Coronary artery (tissue), 2 donors: ENCODE data around the gene JARID2.
A peak's percentile ranks its signal among the peaks of the same experiment; 100 is the strongest.

Source experiments
- DNase-seq: peaks from one replicate; pipeline ENCODE4 v3.0.0-alpha.2; 2017; ENCODE audit warnings: low spot score
- H3K27ac ChIP-seq, 2 donors: fragments of 200-600 bp; sonication (generic); one replicate each; pipeline ENCODE4 v1.5.1; 2016 to 2019
- H3K4me3 ChIP-seq: fragments of 200-600 bp; sonication (generic); 2 replicates; pipeline ENCODE4 v1.5.1; 2016; ENCODE audit warnings: mild to moderate bottlenecking, moderate library complexity
- CTCF ChIP-seq: fragments of 200-600 bp; sonication (generic); IDR thresholded peaks from one replicate; pipeline ENCODE4 v1.5.1; 2019; ENCODE audit warnings: antibody characterized with exemption

The JARID2 gene

GRCh38 chr6:15503346-15503680 lies 257.4 kb downstream of the JARID2 start:
- no peak for DNase-seq
- no peak for TF ChIP-seq CTCF
- Histone ChIP-seq H3K27ac (no peak overlapping the region), H3K4me3 (no peak overlapping the region)

- DNase-seq: no peak
- Histone ChIP-seq H3K4me3 (peak overlapping the region; percentile 58), H3K27ac (peak overlapping the region in 1 of 2 donors; percentile 76)
- no peak for TF ChIP-seq CTCF
These were observed 258.2 kb downstream of the JARID2 start for GRCh38 chr6:15504040-15504495.

GRCh38 chr6:15504581-15505350 lies 258.9 kb downstream of the JARID2 start:
- no peak for DNase-seq

GRCh38 chr6:15505463-15505918 lies 259.6 kb downstream of the JARID2 start:
- TF ChIP-seq CTCF: no peak
- peak overlapping the region; percentile 58 for H3K4me3 ChIP-seq
- no peak for DNase-seq

More at GRCh38 chr6:15504581-15505350, 258.9 kb downstream of the JARID2 start:
- Histone ChIP-seq H3K27ac (peak overlapping the region in 1 of 2 donors; percentile 76), H3K4me3 (peak overlapping the region; percentile 58)
- no peak for TF ChIP-seq CTCF

GRCh38 chr6:15506066-15506465 lies 260.2 kb downstream of the JARID2 start:
- no peak for TF ChIP-seq CTCF
- DNase-seq: no peak
- Histone ChIP-seq H3K27ac (no peak overlapping the region), H3K4me3 (no peak overlapping the region)

More at GRCh38 chr6:15505463-15505918, 259.6 kb downstream of the JARID2 start:
- no peak overlapping the region for H3K27ac ChIP-seq

- H3K4me3 ChIP-seq: no peak overlapping the region
- no peak for TF ChIP-seq CTCF
- no peak overlapping the region for H3K27ac ChIP-seq
- DNase-seq: no peak
These were observed 261.4 kb downstream of the JARID2 start for GRCh38 chr6:15507221-15507620.

GRCh38 chr6:15507746-15508145 lies 261.9 kb downstream of the JARID2 start:
- no peak for TF ChIP-seq CTCF
- no peak for DNase-seq
- no peak overlapping the region for H3K4me3 ChIP-seq

More at GRCh38 chr6:15507746-15508145, 261.9 kb downstream of the JARID2 start:
- H3K27ac ChIP-seq: no peak overlapping the region
